Cardiac muscle cell (in vitro differentiated cells and primary cell): Measurements from ENCODE around the gene MYDGF. TPM values are rescaled to one million over a fixed set of nuclear protein-coding genes. Genes with fewer than 3 reads are reported as not detected.

Experiments
- DNase-seq, 2 donors: peaks; one replicate each; pipeline versions ENCODE4 v3.0.0 to v3.0.0-alpha.2; 2010 to 2017; ENCODE audit warnings: low read depth in 1 of 2, low spot score in 1 of 2
- H3K27ac ChIP-seq: fragments of 200-600 bp; sonication (generic); 2 replicates; pipeline ENCODE4 v1.5.1; 2016
- H3K27me3 ChIP-seq: fragments of 200-600 bp; sonication (generic); 2 replicates; pipeline ENCODE4 v1.6.0; 2016; ENCODE audit warnings: control low read depth
- H3K36me3 ChIP-seq: fragments of 200-600 bp; sonication (generic); 2 replicates; pipeline ENCODE4 v1.5.1; 2016; ENCODE audit warnings: control low read depth
- H3K4me1 ChIP-seq: fragments of 200-600 bp; sonication (generic); 2 replicates; pipeline ENCODE4 v1.8.1; 2017; ENCODE audit warnings: low read depth, mild to moderate bottlenecking, mixed run types
- H3K4me3 ChIP-seq: fragments of 200-600 bp; sonication (generic); 2 replicates; pipeline ENCODE4 v1.5.1; 2016; ENCODE audit warnings: mild to moderate bottlenecking
- H3K9me3 ChIP-seq: fragments of 200-600 bp; sonication (generic); 2 replicates; pipeline ENCODE4 v1.5.1; 2017; ENCODE audit warnings: low read depth, mild to moderate bottlenecking, control low read depth
- CTCF ChIP-seq: IDR thresholded peaks from 2 replicates; pipeline ENCODE4 v1.5.1; 2012; ENCODE audit warnings: low read depth, mild to moderate bottlenecking, low read length
- polyA plus RNA-seq: library from polyadenylated mRNA; unstranded; fragments of >200 nt; fragmentation: Nextera tagmentation; extraction: Ambion mirVana; gene quantifications from 2 replicates; pipeline ENCODE4 v1.2.1, GENCODE V29; 2016
- total RNA-seq: library from RNA; depleted of rRNA; stranded (reverse); fragments of >200 nt; gene quantifications from 2 replicates; pipeline ENCODE4 v1.2.3, GENCODE V29; 2016

Gene MYDGF
- total and polyA plus RNA-seq, 2 experiments from 2014 or later, result 47.9 to 206 TPM

GRCh38 chr19:4671185-4671851, 1.2 kb upstream of the MYDGF start:
- peaks cover 4% of the 10 kb centered on the region for H3K4me1 ChIP-seq
- DNase-seq, result no peak
- no peak overlapping the region for H3K4me3 ChIP-seq
- no peak overlapping the region for H3K27ac ChIP-seq
- H3K36me3 ChIP-seq, result peaks cover 7% of the 10 kb centered on the region
- H3K27me3 ChIP-seq, result no peaks in the 10 kb centered on the region
- no peaks in the 10 kb centered on the region for H3K9me3 ChIP-seq
- TF ChIP-seq CTCF, result no peak

- H3K4me1 ChIP-seq, result peaks cover 4% of the 10 kb centered on the region
- DNase-seq, result no peak
- H3K9me3 ChIP-seq, result no peaks in the 10 kb centered on the region
- H3K27ac ChIP-seq, result no peak overlapping the region
- H3K27me3 ChIP-seq, result no peaks in the 10 kb centered on the region
- TF ChIP-seq CTCF, result no peak
- H3K4me3 ChIP-seq, result no peak overlapping the region
- peaks cover 12% of the 10 kb centered on the region for H3K36me3 ChIP-seq
Observed at GRCh38 chr19:4664642-4665041, 5.5 kb downstream of the MYDGF start.

- H3K4me3 ChIP-seq, result no peak overlapping the region
- no peaks in the 10 kb centered on the region for H3K9me3 ChIP-seq
- peaks cover 12% of the 10 kb centered on the region for H3K36me3 ChIP-seq
- TF ChIP-seq CTCF, result no peak
- no peak overlapping the region for H3K27ac ChIP-seq
- no peaks in the 10 kb centered on the region for H3K4me1 ChIP-seq
- DNase-seq, result no peak
- H3K27me3 ChIP-seq, result no peaks in the 10 kb centered on the region
Observed at GRCh38 chr19:4662812-4663211, 7.3 kb downstream of the MYDGF start.

GRCh38 chr19:4662020-4662695, 8.0 kb downstream of the MYDGF start:
- H3K27me3 ChIP-seq, result no peaks in the 10 kb centered on the region
- no peak for TF ChIP-seq CTCF
- H3K4me1 ChIP-seq, result no peaks in the 10 kb centered on the region
- peaks cover 12% of the 10 kb centered on the region for H3K36me3 ChIP-seq
- DNase-seq, result no peak
- no peaks in the 10 kb centered on the region for H3K9me3 ChIP-seq
- no peak overlapping the region for H3K27ac ChIP-seq
- H3K4me3 ChIP-seq, result no peak overlapping the region

GRCh38 chr19:4660993-4661392, 9.1 kb downstream of the MYDGF start:
- Histone ChIP-seq H3K4me3 (no peak overlapping the region), H3K27me3 (no peaks in the 10 kb centered on the region), H3K9me3 (no peaks in the 10 kb centered on the region), H3K4me1 (no peaks in the 10 kb centered on the region), H3K27ac (no peak overlapping the region), H3K36me3 (peaks cover 12% of the 10 kb centered on the region)
- TF ChIP-seq CTCF, result no peak
- no peak for DNase-seq
